ENCODE measurements around the gene RAB23. TPM values are rescaled to one million over a fixed set of nuclear protein-coding genes. Genes with fewer than 3 reads are reported as not detected.

Gene RAB23
- 1 to 10 TPM; 1.5 to 2.2 (median 2.0) TPM for total RNA-seq

DNA sequence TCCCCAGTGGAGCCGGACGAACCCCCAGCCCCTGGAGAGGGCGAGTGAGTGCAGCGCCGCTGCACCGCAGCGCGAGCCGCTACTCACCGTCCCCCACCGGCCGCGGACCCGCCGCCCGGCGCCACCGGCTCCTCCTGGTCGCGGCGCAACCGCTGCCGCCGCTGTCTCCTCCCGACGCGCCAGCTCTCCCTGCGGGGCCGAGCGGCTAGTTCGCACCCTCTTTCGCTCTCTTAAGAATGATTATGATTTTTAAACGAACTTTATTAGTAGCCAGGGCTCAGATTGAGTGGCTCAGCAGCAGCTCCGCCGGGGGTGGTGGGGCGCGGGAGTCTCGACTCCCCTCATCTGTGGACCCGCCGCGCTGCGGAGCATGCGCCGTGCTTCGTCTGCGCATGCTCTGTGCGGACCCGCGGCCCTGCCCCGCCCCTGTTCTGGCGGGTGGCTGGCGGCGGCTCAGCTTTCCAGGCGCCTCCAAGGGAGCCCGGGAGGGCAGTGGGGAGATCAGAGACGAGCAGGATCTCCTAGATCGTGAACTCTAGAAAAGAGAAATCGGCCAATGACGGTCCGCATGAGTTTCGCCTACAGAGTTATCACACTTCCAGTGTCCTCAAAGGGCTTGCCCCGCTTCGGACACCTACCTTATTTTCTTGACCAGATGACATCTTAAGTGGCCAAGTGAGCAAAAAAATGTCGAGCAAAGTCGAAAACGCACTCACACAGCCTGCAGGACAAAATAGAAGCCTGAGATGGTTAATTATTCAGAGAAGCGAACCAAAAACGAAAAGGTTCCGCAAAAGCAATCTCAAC lies at the start of gene RAB23:
Gene RAB23 (minus strand): TSS at position 372 of the 807 bp plus-strand sequence. CDS start 11,927 bp downstream, outside the sequence.
- DNase-seq: peak; percentile 78
- peak; percentile 89 to 92 for ATAC-seq
- Mint-ChIP-seq H3K9me3 (no peaks in the 10 kb centered on the region), H3K36me3 (ENCODE audit: insufficient read depth) (no peaks in the 10 kb centered on the region), H3K4me3 (peak within 1 kb of the TSS; percentile 97), H3K27me3 (ENCODE audit: low read depth) (peaks cover 13% of the 10 kb centered on the region), H3K4me1 (ENCODE audit: low read depth) (peaks cover 6% of the 10 kb centered on the region)

DNA sequence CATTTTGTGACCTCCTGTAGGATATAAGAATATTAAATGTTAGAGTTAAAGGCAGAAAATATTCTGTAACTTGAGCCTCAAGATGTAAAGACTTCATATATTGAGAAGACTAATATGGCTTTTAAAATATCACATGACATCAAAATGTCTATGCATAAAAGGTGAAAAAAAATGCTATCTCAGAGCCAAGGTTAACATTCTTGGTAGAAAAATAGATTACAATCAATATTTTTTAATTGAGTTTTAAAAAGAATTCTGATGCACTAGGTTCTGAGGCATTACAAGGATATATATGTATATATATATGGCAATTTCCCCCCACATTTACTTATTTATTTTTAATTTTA lies 46.2 kb upstream of the RAB23 start:
- peaks cover 3% of the 10 kb centered on the region for H3K27me3 Mint-ChIP-seq (ENCODE audit: low read depth)
- H3K4me1 Mint-ChIP-seq (ENCODE audit: low read depth): peaks cover 7% of the 10 kb centered on the region
- no peaks in the 10 kb centered on the region for H3K9me3 Mint-ChIP-seq
- no peaks in the 10 kb centered on the region for H3K36me3 Mint-ChIP-seq (ENCODE audit: insufficient read depth)
- ATAC-seq (no peak), DNase-seq (no peak)
- no peak overlapping the region for H3K4me3 Mint-ChIP-seq

DNA sequence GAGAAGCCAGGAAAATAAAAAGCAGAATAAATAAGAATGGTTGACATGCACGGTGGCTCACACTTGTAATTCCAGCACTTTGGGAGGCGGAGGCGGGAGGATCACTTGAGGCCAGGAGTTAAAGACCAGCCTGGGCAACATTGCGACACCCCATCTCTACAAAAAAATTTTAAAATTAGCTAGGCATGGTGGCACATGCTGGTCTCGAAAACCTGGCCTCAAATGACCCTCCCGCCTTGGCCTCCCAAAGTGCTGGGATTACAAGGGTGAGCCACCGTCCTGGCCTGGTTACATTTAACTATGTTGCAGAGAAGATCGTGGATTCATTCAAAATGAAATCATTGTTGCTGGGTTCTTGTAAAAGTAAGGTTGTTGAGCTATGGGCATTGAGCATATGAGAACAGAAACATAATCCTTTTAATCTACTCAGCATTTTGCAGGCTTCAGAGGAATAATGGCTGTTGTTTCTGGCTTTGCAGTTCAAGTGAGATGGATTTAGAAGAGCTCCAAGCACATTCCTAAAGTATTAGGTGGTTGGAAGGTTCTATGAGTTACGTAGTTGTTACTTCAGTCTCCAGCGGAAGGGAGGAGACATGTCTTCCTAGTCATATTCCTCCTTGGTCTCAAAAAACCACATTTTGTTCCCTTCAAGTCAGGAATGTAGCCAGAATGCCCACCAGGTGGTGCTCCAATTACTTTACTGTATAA lies 45.6 kb upstream of the RAB23 start:
- H3K9me3 Mint-ChIP-seq: no peaks in the 10 kb centered on the region
- peak; percentile 31 for DNase-seq
- ATAC-seq: peak in 1 of 2 donors; percentile 25
- peaks cover 3% of the 10 kb centered on the region for H3K27me3 Mint-ChIP-seq (ENCODE audit: low read depth)
- no peaks in the 10 kb centered on the region for H3K36me3 Mint-ChIP-seq (ENCODE audit: insufficient read depth)
- no peak overlapping the region for H3K4me3 Mint-ChIP-seq
- peaks cover 7% of the 10 kb centered on the region for H3K4me1 Mint-ChIP-seq (ENCODE audit: low read depth)

DNA sequence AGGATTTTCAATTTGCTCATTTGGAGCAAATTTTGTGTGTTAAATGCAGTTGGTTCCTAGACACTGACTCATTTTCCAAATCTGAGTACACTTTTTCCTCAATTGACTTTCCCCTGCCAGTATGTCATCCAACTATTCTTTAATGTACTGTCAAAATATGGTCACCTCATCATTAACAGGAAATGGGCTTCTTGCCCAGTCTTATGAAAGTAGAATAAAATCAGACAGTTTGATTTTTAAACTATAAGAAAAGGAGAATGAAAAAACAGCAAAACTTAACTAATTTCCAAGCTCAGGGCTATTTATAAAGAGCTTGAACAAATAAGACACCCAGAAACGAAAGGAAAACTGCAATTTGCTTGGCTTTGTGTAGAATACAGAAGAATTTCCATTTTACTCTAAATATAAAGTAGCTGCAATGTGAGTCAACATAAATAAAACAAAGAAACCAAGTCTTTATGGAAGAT lies 43.7 kb upstream of the RAB23 start:
- no peak overlapping the region for H3K4me3 Mint-ChIP-seq
- no peak for DNase-seq

DNA sequence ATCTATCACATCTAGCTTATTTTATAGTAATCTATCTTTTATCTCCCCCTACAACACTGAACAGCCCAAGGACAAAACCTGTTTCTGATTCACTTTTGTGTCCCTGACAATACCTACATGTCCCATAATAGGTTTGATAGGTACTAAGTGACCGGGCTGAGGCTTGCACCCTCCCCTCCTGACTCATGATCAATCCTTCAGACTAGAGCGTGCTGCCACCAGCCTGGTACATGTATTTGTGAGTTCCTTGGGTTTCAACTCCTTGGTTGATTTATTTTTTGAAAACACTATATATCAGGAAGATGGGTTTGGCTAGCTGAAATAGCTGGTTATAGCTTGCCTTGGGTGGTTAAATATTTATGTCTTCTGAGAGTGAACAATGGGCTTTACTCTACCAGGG lies 41.6 kb upstream of the RAB23 start:
- peaks cover 7% of the 10 kb centered on the region for H3K4me1 Mint-ChIP-seq (ENCODE audit: low read depth)
- ATAC-seq: peak in 1 of 2 donors; percentile 15
- no peaks in the 10 kb centered on the region for H3K36me3 Mint-ChIP-seq (ENCODE audit: insufficient read depth)
- no peaks in the 10 kb centered on the region for H3K9me3 Mint-ChIP-seq
- DNase-seq: no peak
- no peak overlapping the region for H3K4me3 Mint-ChIP-seq
- H3K27me3 Mint-ChIP-seq (ENCODE audit: low read depth): no peaks in the 10 kb centered on the region

More for the DNA sequence above, 43.7 kb upstream of the RAB23 start:
- Mint-ChIP-seq H3K27me3 (ENCODE audit: low read depth) (no peaks in the 10 kb centered on the region), H3K4me1 (ENCODE audit: low read depth) (peaks cover 7% of the 10 kb centered on the region), H3K36me3 (ENCODE audit: insufficient read depth) (no peaks in the 10 kb centered on the region), H3K9me3 (no peaks in the 10 kb centered on the region)
- ATAC-seq: peak; percentile 63 to 69

DNA sequence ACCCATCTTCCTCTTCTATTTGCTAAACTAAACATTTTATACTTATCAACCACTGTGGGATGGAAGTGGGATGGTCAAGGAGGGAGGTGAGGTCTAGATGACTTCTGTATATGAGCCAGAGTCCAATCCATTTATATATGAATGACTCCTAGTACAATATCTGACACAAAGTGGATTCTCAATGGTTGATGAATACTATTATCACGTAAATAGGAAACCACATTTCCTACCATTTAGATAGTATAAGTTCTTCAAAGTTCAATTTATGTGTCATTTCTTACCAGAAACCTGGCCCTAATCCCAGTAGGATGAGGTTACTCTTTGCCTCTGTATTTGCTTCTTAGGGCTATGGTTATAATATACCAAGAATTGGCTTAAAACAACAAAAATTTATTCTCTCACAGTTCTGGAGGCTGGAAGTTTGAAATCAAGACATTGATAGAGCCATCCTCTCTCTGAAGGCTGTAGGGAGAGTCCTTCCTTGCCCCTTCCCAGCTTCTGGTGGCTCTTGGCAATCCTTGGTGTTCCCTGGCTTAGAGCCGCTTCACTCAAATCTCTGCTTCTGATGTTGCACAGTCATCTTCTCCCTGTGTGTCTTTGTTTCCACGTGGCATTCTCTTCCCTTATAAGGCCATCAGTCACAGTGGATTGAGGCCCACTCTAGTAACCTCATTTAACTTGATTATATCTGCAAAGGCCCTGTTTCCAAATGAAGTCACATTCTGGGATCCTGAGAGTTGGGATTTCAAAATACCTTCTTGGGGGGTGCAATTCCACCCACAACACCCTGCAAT lies 41.0 kb upstream of the RAB23 start:
- no peaks in the 10 kb centered on the region for H3K36me3 Mint-ChIP-seq (ENCODE audit: insufficient read depth)
- H3K27me3 Mint-ChIP-seq (ENCODE audit: low read depth): no peaks in the 10 kb centered on the region
- no peak for DNase-seq
- H3K9me3 Mint-ChIP-seq: no peaks in the 10 kb centered on the region
- no peak overlapping the region for H3K4me3 Mint-ChIP-seq
- H3K4me1 Mint-ChIP-seq (ENCODE audit: low read depth): peaks cover 7% of the 10 kb centered on the region
- ATAC-seq: peak; percentile 11 to 32

DNA sequence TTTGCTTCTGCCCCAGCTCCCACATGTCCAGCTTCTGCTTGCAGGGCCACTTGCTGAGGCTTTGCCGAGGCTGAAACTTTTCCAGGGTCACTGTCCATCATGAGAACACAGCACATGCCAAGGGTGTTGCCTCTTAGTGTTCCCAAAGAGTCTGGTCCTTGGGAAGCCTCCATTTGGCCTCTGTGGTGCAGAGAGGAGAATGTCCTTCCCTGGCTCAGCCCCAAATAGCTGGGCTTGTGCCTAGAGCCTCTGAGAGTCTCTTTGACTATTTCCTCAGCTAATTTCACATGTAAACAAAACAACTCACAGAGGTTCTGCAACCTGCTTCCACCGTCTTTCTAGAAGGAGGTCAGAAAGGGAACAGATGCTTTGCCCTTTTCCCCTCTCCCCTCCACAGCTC lies 40.4 kb upstream of the RAB23 start:
- peaks cover 7% of the 10 kb centered on the region for H3K4me1 Mint-ChIP-seq (ENCODE audit: low read depth)
- H3K36me3 Mint-ChIP-seq (ENCODE audit: insufficient read depth): no peaks in the 10 kb centered on the region
- H3K4me3 Mint-ChIP-seq: no peak overlapping the region
- DNase-seq (no peak), ATAC-seq (no peak)
- no peaks in the 10 kb centered on the region for H3K9me3 Mint-ChIP-seq
- H3K27me3 Mint-ChIP-seq (ENCODE audit: low read depth): no peaks in the 10 kb centered on the region

DNA sequence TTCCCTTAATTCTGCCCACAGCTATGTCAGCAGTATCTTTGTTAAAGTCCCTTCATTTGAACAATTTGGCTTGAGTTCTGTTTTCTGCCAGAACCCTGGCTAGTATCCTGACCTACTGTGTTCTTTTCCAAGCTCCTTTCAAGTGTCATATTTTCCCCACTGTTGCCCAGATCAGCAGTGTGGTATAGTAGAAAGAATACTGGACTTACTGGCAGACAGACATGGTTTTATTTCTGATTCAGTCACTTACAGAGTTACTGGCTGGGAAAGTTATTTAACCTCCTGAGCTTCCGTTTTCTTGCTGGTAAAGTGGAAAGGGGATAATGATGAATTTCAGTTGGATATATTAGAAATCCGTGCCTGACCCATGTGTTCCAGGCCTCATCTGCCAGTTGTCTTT lies 39.8 kb upstream of the RAB23 start:
- ATAC-seq: no peak
- no peaks in the 10 kb centered on the region for H3K36me3 Mint-ChIP-seq (ENCODE audit: insufficient read depth)
- no peaks in the 10 kb centered on the region for H3K27me3 Mint-ChIP-seq (ENCODE audit: low read depth)
- DNase-seq: no peak
- peaks cover 7% of the 10 kb centered on the region for H3K4me1 Mint-ChIP-seq (ENCODE audit: low read depth)
- no peak overlapping the region for H3K4me3 Mint-ChIP-seq
- H3K9me3 Mint-ChIP-seq: no peaks in the 10 kb centered on the region

DNA sequence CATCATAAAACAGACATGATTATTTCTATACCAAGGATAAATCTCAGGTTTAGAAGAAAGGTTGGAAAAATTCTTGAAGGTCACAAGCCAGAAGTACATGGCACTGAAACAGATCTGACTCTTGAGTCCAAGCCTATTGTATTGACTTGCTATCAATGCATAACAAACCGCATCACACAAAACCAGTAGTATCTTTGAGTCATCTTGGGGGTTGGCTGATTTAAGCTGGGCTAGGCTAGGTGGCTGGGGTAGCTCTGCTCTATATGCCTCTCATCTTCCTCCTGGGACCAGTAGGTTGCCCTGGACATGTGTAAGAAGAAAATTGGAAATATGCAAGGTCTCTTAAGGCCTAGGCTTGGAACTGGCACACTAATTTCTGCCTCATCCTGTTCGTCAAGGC lies 37.0 kb upstream of the RAB23 start:
- no peak for ATAC-seq
- no peaks in the 10 kb centered on the region for H3K27me3 Mint-ChIP-seq (ENCODE audit: low read depth)

DNA sequence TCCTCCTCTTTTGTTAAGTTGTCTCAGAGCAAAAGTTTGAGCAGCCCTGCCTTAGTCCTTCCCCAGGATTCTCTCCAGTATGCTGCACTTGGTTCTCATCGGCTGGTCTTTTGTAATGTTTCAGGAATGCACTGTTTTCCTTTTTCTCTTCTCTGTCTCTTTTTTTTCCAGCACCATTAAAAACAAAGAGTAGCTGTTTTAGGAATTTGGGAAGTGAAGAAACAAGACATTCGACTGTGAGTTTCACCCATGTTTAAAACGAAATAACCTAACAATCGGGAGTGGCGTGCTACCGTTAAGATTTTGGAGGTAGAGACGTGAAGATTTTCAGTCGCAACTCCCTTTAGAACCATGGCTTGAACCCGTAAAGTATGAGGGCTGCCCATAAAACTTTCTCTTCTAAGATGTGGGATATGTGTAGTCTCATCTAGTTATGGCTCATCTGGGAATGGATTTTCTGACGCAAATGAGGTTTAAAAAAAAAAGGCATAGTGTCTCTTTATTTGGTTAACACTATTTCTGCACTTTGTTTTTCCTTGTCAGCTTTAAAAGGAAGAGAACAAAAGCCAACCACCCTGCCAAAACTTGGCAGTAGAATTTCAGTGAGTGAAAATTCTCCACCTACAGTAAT lies 35.9 kb upstream of the RAB23 start:
- H3K4me1 Mint-ChIP-seq (ENCODE audit: low read depth): no peaks in the 10 kb centered on the region
- no peaks in the 10 kb centered on the region for H3K9me3 Mint-ChIP-seq
- no peak overlapping the region for H3K4me3 Mint-ChIP-seq
- no peak for ATAC-seq
- no peaks in the 10 kb centered on the region for H3K27me3 Mint-ChIP-seq (ENCODE audit: low read depth)
- H3K36me3 Mint-ChIP-seq (ENCODE audit: insufficient read depth): no peaks in the 10 kb centered on the region
- DNase-seq: no peak

More for the DNA sequence above, 37.0 kb upstream of the RAB23 start:
- H3K36me3 Mint-ChIP-seq (ENCODE audit: insufficient read depth): no peaks in the 10 kb centered on the region
- no peaks in the 10 kb centered on the region for H3K9me3 Mint-ChIP-seq
- DNase-seq: no peak
- no peaks in the 10 kb centered on the region for H3K4me1 Mint-ChIP-seq (ENCODE audit: low read depth)
- no peak overlapping the region for H3K4me3 Mint-ChIP-seq

DNA sequence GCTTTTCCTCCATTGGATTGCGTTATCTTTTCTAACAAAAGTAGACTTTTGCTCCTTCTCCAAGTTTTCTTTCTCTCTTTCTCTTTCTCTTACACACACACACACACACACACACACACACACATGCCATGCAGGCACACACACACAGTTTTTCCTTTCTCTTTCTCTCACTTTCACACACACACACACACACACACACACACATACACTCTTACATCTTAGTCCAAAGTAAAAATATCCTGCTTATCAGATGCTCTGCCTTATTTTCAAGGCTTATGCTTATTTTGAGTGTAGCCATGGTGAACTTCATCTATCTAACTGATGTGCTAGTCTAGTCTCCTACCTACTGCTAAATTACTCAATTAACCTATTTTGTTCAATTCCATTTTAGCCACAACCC lies 34.4 kb upstream of the RAB23 start:
- no peak for DNase-seq
- ATAC-seq: no peak
- no peaks in the 10 kb centered on the region for H3K4me1 Mint-ChIP-seq (ENCODE audit: low read depth)
- H3K27me3 Mint-ChIP-seq (ENCODE audit: low read depth): no peaks in the 10 kb centered on the region
- H3K4me3 Mint-ChIP-seq: no peak overlapping the region
- no peaks in the 10 kb centered on the region for H3K9me3 Mint-ChIP-seq
- H3K36me3 Mint-ChIP-seq (ENCODE audit: insufficient read depth): no peaks in the 10 kb centered on the region

DNA sequence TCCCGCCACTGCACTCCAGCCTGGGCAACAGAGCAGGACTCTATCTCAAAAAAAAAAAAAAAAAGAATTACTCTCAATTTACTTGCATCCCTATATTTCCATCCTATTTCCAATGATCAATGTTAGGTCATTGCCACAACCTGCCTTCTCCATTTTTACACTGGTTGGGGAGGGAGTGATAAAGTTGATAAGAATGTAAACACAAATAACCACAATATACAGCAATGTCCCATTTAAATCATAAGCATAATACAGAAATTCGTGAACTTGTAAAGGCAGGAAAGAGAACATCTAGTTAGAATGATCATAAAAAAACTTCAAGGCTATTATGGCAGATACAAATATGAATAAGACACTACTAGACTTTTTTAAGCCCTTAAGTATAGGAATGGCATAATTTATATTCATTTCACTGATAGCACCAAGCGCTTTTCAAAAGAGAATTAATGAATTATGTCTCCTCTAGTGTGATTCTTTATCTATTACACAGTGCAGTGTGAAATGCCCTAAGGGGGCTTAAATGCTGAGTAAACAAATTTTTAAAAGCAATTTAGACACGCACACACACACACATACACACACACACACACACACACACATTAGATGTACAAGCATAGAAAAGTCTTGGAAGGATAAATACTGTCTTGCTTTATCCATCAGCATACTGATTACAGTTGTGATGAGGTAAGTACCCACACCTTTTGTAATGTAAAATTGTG lies 33.5 kb upstream of the RAB23 start:
- no peak for ATAC-seq

DNA sequence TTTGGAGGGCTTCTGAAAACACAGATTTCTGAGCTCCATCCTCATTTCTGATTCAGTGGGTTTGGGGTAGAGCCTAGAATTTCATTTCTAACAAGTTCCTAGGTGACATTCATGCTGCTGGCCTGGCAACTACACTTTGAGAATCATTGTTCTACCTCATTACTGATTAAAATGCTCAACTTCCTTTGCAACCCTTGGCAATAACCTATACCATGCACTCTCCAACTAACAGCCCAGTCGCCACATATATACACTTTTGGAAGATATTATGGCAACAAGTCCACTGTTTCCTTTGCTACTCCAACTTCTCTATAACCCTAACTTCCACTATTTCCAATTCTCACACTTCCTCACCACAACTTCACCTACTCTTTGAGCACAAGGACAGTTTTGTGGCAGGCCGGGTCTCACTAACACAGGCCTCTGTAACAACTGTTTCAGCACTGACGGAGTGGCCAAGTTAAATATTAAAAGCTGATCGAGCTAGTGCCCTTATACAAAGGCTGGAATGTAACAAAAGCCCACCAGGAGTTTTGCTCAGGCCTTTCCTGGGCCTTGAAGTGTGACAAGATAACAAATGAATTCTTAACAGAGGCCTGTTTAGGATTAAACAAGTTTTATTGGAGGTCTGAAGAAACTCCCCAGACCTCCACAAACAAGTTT lies 32.1 kb upstream of the RAB23 start:
- no peaks in the 10 kb centered on the region for H3K4me1 Mint-ChIP-seq (ENCODE audit: low read depth)
- H3K4me3 Mint-ChIP-seq: no peak overlapping the region
- no peak for ATAC-seq
- no peak for DNase-seq
- no peaks in the 10 kb centered on the region for H3K27me3 Mint-ChIP-seq (ENCODE audit: low read depth)
- H3K36me3 Mint-ChIP-seq (ENCODE audit: insufficient read depth): no peaks in the 10 kb centered on the region
- H3K9me3 Mint-ChIP-seq: no peaks in the 10 kb centered on the region

More for the DNA sequence above, 33.5 kb upstream of the RAB23 start:
- Mint-ChIP-seq H3K36me3 (ENCODE audit: insufficient read depth) (no peaks in the 10 kb centered on the region), H3K9me3 (no peaks in the 10 kb centered on the region), H3K4me1 (ENCODE audit: low read depth) (no peaks in the 10 kb centered on the region), H3K4me3 (no peak overlapping the region), H3K27me3 (ENCODE audit: low read depth) (no peaks in the 10 kb centered on the region)
- no peak for DNase-seq

Measured in activated T-cell treated with anti-CD3 and anti-CD28 coated beads, Interleukin-2, amount 50 U/mL, for 4 hours (primary cell).